Islet precursor cell (in vitro differentiated cells): Measurements from ENCODE around the gene PDF.

Experiments used
- DNase-seq: peaks from one replicate; pipeline ENCODE4 v3.0.0-alpha.2; 2018

The PDF gene

DNA sequence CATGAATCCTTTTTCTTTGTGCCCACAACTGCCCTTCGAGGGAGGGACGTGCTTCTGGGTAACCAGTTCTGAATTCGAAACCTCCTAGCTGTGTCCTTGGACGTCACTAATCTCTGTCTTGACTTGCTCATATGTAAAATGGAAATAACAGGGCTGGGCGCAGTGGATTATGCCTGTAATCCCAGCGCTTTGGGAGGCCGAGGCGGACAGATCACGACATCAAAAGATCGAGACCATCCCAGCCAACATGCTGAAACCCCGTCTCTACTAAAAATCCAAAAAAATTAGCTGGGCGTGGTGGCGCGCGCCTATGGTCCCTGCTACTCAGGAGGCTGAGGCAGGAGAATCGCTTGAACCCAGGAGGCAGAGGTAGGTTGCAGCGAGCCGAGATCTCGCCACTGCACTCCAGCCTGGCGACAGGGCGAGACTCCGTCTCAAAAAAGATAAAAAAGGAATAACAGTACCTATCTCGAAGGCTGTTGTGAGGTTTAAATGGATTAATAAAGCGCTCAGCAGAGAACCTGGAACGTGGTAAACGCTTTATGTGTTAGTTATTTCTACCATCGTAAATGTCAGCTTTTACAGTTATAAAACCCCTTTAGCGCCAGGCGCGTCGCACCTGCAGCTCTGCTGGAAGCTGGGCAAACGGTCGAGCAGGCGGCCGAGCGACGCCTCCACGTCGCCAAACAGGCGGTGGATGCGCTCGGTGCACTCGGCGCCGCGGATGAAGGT is 8.3 kb upstream of the PDF start:
- no peak for DNase-seq

DNA sequence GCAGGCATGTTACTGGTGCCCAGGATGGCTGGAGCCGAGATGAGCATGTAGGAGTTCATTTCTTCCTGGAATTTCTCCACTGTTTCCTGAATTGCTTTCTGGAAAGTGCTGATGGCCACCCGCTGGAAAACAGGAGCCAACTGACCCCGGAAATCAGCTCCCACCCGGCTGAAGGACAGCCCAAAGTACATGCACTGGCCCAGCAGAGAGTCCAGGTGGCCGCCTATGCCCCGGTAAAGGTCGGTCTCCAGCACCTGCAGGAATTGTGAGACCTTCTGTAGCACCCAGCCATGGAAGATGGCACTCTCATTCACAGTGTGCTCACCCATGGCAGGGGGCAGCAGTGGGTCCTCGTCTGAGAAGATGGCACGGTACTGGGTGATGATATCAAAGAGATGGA is 4.3 kb upstream of the PDF start:
- no peak for DNase-seq

DNA sequence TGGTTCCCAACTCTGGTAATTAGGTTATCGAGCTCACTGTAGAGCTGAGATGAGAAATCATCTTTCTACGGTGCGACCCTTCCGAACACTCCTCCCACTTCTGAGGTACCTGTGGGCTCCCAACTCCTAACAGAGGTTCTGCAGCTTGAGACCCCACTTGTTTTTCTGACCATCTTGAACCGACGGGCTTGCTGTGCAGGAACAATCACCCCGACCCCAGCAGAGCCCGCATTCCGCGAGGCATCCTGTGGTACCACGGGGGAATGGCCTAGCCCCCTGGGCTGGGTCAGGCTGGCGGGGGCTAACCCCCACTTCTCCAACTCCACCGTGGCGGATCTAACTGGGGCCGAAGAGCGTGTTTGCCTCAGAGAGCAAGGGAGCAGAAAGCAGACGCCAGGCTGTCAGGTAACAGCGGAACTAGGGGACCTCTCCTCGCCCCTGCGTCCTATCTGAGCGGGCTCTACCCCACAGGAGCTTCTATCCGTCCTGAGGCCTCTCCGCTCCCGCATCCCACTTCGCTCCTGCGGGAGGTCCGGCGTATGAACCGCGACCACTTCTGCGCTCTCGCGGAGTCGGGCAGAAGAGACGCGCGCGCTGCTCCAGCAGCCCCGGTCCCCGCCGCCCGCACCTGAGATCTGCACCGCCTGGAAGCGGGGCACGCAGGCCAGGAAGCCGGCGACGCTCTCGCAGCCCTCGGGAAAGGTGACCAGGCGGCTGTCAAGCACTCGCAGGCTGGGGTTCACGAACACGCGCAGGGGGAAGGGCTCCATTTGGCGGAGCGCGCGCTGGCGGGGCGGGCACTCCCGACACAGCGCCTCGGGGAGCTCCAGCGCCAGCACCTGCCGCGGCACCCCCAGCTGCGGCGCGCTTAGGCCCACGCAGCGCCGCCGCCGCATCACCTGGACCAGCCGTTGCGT is 761 bp downstream of the PDF start:
- DNase-seq: no peak

DNA sequence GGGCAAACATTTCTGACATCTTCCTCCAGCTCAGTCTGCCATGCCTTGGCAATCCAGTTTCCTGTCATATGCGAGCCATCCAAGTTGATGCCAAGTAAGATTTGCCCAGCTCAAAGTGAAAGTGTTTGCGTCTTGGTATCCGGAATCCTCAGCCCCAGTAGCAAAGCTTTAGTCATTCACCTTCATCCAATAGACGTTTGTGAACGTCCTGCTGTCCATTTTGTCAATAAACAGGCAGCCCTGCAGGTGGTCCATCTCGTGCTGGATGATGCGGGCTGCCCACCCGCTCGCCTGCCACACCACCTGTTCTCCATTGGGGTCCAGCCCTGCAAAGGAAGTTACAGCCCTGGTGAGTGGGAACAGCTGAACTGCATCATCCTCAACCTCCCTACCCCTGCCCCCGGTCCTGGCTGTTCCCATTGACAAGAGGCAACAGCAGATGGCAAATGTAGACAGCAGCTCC is 1.5 kb downstream of the PDF start:
- no peak for DNase-seq

DNA sequence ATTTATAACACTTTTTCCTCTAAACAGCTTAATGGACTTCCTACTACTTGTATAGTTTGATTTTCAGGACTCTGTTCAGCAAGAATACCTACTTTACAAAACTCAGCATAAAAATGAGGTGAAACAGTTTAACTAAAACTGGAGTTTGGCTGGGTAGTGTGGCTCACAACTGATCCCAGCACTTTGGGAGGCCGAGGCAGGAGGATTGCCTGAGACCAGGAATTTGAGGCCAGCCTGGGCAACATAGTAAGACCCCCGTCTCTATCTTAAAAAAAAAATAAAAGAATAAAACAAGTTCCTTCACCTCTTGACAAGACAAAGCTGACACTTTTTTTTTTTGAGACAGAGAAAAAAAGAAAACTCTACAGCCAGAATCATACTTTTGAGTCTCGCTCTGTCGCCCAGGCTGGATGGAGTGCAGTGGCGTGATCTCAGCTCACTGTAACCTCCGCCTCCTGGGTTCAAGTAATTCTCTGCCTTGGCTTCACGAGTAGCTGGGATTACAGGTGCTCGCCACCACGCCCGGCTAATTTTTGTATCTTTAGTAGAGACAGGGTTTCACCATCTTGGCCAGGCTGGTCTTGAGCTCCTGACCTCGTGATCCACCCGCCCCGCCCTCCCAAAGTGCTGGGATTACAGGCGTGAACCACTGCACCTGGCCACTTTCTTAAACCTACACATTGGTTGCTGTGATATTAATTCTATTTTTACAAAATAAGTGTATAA is 2.6 kb downstream of the PDF start:
- DNase-seq: no peak

DNA sequence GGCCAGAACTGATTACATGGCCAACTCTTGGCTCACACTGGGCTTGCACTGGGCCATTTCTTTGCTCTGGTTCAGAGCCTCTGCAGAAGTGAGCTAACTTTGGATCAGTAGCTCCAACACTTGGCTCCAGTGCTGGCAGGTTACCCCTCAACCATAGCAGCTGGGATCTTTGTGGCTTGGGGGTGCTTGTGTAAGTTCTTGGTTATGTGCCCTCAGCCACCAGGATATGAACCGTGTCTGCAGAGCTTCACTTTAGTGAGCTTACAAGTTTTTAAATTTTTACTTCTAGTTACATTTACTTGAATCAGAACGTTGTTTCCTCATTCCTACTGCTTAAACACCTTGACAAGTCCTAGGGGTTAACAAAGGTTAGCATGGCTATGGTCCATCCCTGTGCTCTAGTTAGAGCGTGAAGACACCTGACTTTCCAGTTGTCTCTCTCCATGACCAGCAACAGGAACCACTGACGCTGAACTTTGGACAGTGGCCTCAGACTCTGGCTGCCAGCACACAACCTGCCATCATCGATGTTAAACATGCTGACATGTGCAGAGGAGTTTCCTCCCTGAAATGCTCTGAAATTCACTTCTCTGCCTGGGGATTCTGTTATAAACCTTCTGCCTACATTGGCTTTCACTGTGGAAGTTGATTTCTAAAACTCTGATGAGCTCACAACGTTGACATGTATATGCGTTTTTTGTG is 4.1 kb downstream of the PDF start:
- no peak for DNase-seq

DNA sequence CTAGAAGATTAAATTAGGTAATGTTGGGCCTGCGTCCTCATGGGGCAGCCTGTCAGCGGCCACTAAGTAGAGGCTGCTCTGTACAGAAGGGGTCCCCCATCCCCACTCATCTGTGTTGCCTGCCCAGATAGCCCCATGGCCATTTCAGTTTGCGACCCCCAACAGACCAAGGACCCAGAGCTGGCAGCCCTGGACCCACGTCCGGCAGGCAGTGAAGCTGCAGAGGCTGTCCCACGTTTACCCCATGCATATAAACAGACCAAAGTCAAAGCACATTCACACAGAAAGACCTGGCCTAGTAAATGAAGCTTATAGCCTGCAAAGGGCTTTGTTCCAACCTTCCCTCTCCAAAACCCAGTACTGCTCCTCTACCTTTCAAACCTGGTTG is 4.6 kb downstream of the PDF start:
- no peak for DNase-seq

DNA sequence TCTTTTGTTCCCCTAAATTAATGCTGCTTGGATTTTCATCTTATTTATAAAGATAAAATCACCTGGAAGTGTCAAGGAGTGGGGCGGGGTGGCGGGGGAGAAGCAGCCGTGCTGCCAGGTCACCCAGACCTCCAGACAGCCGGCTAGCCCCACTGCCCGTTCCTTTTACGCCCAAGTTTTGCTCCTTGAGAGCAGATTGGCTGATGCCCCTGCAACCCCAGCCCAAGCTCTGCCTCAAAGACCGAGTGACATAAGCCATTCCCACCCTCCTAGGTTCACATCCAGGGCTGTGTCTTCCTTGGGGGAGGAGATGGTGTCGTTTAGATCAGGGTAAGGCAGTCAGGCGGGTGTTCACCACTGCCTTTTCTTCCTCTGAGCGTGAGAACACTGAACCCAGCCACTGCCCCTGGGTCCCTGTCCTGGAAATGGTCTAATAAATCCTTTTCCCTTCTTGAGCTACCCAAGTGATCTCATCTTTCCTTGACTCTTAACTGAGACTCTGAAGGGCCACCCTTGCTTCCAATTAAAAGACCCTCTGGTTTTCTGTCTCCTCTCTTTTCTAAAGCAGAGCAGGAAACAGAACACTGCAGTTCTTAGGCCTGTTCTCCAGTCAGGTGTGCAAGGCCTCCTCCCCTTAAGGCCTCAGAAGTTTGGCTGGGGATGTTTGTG is 5.7 kb downstream of the PDF start:
- no peak for DNase-seq

DNA sequence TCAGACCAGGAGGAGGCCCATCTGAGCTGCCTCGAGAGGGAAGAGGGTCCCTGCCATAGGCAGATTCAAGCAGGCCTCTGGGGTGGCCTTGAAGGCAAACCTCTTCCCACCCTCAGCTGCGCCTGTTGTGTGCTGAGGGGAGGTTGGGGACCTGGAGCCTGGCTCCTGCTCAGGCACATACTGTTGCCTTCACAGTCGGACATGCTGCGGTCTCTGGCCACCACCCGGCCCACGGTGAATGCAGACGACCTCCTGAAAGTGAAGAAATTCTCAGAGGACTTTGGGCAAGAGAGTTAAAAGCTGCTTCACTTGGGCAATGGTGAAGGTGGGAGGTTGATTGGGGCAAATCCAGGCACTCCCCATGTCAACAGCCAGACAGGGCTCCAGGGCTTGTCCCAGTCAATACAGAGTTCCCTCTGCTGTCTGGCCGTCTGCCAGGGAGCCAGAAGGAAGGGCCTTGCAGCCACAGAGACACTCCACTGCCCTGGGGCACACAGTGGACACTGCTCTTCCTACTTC is 6.3 kb downstream of the PDF start:
- no peak for DNase-seq

DNA sequence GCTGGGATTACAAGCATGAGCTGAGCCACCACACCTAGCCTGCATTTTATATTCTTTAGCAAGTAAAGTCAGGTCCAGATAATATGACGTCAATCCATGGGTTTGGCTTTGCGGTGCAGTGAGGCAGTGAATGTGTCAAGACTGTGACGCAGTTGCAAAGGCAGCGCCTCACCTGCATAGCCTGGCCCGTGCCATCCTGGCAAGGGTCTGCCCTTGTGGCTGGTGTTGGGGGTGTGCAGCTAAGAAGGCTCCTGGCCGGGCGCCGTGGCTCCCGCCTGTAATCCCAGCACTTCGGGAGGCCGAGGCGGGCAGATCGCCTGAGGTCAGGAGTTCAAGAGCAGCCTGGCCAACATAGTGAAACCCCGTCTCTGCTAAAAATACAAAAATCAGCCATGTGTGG is 7.0 kb downstream of the PDF start:
- DNase-seq: no peak

DNA sequence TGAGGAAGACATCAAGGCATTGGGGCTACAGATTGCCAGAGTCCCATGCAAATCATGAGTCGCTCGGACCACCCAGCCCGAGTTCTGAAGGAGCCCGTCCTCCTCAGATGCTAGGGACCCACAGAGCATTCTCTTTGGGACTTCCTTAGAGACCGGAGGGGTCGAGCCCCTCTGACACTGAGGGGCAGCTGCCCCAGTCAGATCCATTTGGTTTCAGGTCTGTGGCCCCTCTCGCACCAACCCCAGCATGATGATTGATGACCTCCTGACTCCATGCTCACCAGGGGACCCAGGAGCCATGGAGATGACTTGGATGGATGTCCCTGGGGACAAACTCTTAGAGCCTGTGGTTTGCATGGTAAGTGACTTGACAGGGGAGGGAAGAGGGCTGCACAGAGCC is 8.0 kb downstream of the PDF start:
- DNase-seq: no peak

DNA sequence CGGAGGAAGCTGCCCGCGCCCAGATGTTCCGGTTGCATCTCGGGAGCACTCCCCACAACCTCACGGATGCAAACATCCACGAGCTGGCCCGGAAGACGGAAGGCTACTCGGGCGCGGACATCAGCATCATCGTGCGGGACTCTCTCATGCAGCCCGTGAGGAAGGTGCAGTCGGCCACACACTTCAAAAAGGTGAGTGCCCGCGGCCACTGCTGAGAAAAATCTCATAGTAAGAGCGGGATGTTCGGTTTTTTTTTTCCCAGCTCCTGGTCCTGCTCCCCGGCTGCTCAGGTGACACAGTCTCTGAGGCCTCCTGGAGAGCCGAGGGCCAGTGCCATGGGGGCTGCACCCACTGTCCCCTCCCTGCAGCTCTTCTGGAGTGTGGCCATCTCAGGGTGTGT is 9.3 kb downstream of the PDF start:
- DNase-seq: no peak

DNA sequence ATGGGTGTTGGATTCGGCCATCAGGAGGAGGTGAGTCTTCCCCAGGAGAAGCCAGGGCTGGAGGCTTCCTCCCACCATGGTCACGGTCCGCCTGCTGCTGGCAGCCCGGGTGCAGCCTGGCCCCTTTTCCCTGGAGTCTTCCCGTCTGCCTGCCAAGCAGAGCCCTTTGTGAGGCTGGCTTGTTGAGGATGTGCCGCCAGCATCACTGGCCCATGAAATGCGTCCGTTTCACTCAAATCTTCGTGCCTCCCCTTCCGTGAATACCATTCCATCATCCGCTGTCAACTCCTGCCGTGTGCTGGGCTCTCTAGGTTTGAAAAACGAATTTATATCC is 9.7 kb downstream of the PDF start:
- no peak for DNase-seq

DNA sequence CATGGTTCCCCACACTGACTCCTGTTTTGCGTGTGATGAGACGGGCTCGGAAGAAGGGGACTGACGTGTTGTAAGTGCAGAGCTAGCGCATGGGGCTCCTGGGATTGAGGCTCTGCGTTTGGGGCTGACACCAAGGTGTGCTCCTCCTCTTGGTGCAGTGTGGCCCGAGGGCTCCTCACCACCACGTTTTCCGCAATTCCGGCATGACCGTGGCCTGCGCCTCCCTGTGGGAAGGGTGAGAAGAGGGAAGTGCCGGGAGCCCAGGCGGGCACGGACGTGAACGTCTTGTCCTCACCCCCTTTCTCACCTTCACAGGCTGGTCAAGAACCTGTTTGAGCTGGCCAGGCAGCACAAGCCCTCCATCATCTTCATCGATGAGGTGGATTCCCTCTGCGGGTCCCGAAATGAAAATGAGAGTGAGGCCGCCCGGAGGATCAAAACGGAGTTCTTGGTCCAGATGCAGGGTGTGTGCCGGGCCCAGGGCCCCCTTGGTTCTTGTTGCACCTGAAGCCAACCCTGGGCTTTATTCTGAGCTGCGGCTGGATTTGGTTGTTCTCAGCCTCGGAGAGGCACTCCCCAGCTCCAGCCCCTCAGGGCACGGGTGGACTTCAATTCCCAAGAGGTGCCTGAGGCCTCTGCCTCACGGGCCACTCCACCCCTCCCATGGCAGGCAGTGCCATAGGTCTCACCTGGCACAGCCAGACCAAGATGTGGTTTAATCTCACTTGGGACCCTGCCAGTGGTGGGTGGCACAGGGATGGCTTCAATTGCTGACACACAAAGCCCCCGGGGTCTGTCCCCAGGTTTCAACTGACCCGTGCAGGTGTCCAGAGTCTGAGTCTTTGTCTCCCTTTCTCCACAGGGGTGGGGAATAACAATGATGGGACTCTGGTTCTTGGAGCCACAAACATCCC is 10.3 kb downstream of the PDF start:
- DNase-seq: no peak

DNA sequence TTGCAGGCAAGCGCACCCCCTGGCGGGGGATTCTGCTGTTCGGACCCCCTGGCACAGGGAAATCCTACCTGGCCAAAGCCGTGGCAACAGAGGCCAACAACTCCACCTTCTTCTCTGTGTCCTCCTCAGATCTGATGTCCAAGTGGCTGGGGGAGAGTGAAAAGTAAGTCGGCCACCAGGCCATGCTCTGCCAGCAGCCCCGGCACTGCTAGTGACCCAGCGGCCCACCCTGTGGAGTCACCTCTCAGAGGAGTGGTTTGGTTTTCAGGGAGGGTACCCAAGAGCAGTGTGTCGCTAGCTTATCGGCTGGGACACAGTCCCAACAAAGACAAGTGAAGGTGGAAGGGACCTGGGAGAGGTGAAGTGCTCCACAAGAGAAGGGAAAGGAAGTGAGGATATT is 11.0 kb downstream of the PDF start:
- no peak for DNase-seq

DNA sequence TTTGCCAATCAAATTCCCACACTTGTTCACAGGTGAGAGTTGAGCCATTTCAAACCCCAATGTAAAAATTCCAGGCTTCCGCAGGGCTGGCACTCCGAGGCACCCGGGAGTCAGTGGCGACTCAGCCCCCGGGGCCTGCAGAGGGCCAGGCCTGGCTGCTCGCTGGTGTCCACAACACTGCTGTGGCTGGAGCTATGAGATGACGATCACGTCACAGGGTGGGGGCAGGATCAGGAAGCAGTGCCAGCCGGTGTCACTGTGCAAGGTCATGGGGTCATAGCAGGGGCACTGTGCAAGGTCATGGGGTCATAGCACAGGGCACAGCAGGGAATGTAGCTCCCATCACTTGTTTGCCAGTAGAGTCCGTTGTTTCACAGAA is 11.5 kb downstream of the PDF start:
- DNase-seq: no peak

DNA sequence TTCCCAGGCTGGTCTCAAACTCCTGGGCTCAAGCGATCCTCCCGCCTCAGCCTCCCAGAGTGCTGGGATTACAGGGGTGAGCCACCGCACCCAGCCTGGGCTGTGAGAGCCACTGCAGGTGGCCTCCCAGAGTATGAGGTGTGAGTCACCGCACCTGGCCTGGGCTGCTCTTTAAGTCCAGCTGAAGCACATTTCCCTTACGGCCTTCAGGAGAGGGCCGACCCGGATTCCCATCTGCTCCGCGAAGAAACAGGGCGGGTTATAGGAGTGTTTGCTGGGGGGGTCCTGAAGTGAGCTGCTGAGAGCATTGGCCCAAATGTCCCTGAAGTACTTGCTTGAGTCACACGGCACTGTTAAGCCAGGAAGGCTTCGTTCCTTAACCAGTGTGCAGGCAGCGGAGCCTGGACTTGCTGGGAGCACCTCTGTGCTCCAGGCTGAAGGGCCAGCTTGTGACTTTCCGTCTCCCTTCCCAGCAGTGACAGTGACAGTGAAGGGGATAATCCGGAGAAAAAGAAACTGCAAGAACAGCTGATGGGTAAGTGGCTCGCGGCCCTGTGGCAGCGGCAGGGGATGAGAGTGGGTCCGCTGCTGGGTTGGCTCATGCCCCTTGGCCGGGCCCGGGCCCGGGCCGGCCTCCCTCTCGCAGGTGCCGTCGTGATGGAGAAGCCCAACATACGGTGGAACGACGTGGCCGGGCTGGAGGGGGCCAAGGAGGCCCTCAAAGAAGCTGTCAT is 12.0 kb downstream of the PDF start:
- DNase-seq: no peak

DNA sequence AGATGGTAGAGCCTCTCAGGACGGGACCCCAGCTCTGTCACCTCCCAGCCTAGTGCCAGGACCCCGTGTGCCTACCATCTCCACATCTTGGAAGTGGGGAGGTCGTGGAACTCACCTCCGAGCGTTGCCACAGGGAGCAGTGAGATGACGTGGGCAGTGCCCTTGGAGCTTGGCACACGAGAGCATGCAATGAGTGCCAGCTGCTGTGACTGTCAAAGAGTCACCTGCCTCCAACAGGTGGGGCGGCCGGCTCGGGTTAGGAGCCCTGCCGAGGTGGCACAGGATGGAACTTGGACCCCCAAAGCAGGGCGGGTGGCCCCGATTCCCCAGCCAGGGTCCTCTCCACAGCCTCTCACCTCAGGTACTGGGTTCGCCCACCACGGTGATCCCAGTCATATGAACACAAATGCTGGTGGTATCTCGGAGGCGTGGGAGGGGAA is 13.8 kb downstream of the PDF start:
- DNase-seq: no peak

DNA sequence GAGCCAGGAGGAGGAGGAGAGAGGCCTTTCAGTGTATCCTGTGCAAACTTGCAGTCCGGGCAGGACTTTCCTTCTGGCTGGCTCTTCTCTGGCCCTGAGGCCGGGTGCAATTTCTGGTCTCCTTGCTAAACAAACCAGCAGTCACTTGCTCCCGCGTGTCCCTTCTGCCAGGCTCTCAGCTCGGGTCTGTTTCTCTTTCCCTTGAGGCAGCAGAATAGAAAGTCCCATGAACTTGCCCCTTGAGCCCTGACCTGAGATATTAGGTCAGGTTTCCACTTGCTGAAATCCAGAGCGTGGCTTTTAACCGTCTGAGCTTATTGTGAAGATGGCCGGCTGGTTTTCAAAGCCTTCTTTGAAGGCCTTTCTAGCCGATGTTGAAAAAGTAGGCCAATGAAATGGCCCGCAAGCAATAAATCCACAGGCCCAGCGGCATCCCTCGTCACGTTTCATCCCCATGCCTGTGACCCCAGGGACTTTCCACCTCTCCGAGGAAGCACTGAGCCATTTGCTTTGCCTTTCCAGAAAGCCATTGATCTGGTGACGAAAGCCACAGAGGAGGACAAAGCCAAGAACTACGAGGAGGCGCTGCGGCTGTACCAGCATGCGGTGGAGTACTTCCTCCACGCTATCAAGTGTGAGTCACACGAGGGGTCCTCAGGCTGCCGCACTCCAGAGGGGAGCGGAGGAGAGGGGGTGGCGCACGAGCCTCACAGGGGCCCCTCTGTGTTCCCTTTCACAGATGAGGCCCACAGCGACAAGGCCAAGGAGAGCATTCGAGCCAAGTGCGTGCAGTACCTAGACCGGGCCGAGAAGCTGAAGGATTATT is 14.7 kb downstream of the PDF start:
- DNase-seq: no peak

DNA sequence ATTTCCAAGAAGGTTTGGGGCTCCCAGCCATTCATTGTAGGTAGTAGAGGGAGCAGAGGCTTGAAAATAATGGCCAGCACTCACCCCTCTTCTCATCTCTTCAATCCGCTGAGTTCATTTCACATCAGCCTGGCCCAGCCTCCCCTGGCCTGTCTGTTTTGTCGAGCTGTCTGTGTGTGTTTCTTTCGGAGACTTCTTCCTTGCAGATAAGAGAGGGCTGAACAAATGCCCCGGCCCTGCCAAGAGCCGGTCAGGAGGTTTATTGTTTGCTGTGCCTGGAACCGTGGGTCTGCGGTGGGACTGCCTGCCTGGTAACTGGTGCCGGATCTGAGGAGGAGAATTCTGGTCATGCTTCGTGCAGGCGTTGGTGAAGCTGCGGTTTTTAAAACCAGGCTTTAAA is 15.9 kb downstream of the PDF start:
- DNase-seq: no peak
